Neuronal stem cell (in vitro differentiated cells): ENCODE measurements around the gene PRR5.
A peak's percentile ranks its signal among the peaks of the same experiment; 100 is the strongest.

ENCODE experiments used
- DNase-seq: peaks from one replicate; pipeline ENCODE4 v3.0.0-alpha.2; 2013; ENCODE audit warnings: low spot score
- H2AFZ ChIP-seq: one replicate; pipeline ENCODE4 v1.6.1; 2013; ENCODE audit warnings: mild to moderate bottlenecking, low read length, inconsistent platforms
- H2AK5ac ChIP-seq: 2 replicates; pipeline ENCODE4 v1.6.1; 2013; ENCODE audit warnings: low read depth, mild to moderate bottlenecking, inconsistent platforms, low read length, moderate library complexity, mixed read lengths
- H2BK120ac ChIP-seq: 2 replicates; pipeline ENCODE4 v1.6.1; 2013; ENCODE audit warnings: low read depth, mild to moderate bottlenecking, inconsistent platforms, low read length, moderate library complexity, mixed read lengths
- H2BK12ac ChIP-seq: one replicate; pipeline ENCODE4 v1.6.1; 2013; ENCODE audit warnings: low read length, inconsistent platforms
- H2BK15ac ChIP-seq: 2 replicates; pipeline ENCODE4 v1.6.1; 2013; ENCODE audit warnings: mild to moderate bottlenecking, low read length, inconsistent platforms, mixed read lengths
- H2BK5ac ChIP-seq: one replicate; pipeline ENCODE4 v1.6.1; 2013; ENCODE audit warnings: inconsistent platforms, mild to moderate bottlenecking, low read length, moderate library complexity
- H3K14ac ChIP-seq: one replicate; pipeline ENCODE4 v1.6.1; 2013; ENCODE audit warnings: low read length, inconsistent platforms
- H3K18ac ChIP-seq: 2 replicates; pipeline ENCODE4 v1.6.1; 2013; ENCODE audit warnings: low read length, inconsistent platforms
- H3K23ac ChIP-seq: 2 replicates; pipeline ENCODE4 v1.6.1; 2013; ENCODE audit warnings: low read depth, mild to moderate bottlenecking, mixed read lengths, low read length, inconsistent platforms; ENCODE audit not compliant: poor library complexity
- H3K27ac ChIP-seq: replicated peaks from 3 replicates; pipeline ENCODE4 v1.5.1; 2013; ENCODE audit warnings: low read length, inconsistent platforms
- H3K27me3 ChIP-seq, 3 experiments: 2 replicates each; pipeline ENCODE4 v1.6.1; 2013; ENCODE audit warnings: low read length in 3 of 3, mild to moderate bottlenecking in 2 of 3, inconsistent platforms in 1 of 3, low read depth in 1 of 3, mixed read lengths in 1 of 3, moderate library complexity in 1 of 3; ENCODE audit not compliant: control insufficient read depth in 3 of 3, insufficient read depth in 3 of 3
- H3K36me3 ChIP-seq, 2 donors: replicated peaks in 1 of 2; 2 replicates each; pipeline ENCODE4 v1.6.1; 2013; ENCODE audit warnings: low read length in 2 of 2; ENCODE audit not compliant: control insufficient read depth in 2 of 2, insufficient read depth in 2 of 2
- H3K4ac ChIP-seq: 2 replicates; pipeline ENCODE4 v1.6.1; 2013; ENCODE audit warnings: inconsistent platforms, mild to moderate bottlenecking, low read length, moderate library complexity
- H3K4me1 ChIP-seq, 2 donors: 1 replicate in 1 of 2; 2 replicates in 1 of 2; pipeline ENCODE4 v1.6.1; 2013; ENCODE audit warnings: low read length in 2 of 2, low read depth in 1 of 2; ENCODE audit not compliant: control insufficient read depth in 2 of 2, insufficient read depth in 1 of 2
- H3K4me2 ChIP-seq: one replicate; pipeline ENCODE4 v1.6.1; 2013; ENCODE audit warnings: mild to moderate bottlenecking, low read length, inconsistent platforms; ENCODE audit not compliant: insufficient read depth, poor library complexity, severe bottlenecking
- H3K4me3 ChIP-seq, 2 donors: 2 replicates each; pipeline ENCODE4 v1.5.1; 2013; ENCODE audit warnings: low read length in 2 of 2, mild to moderate bottlenecking in 2 of 2, inconsistent platforms in 1 of 2, moderate library complexity in 1 of 2
- H3K79me1 ChIP-seq: one replicate; pipeline ENCODE4 v1.6.1; 2013; ENCODE audit warnings: low read depth, mild to moderate bottlenecking, inconsistent platforms, low read length, moderate library complexity
- H3K9ac ChIP-seq: one replicate; pipeline ENCODE4 v1.6.1; 2013; ENCODE audit warnings: mild to moderate bottlenecking, low read depth, low read length, inconsistent platforms; ENCODE audit not compliant: poor library complexity
- H3K9me3 ChIP-seq, 2 donors: replicated peaks in 1 of 2; 2 replicates each; pipeline versions ENCODE3 to v1.6.1; 2013; ENCODE audit warnings: low read length in 2 of 2, mild to moderate bottlenecking in 2 of 2, inconsistent platforms in 1 of 2, low read depth in 1 of 2, mixed read lengths in 1 of 2, moderate library complexity in 1 of 2; ENCODE audit not compliant: control insufficient read depth in 2 of 2, insufficient read depth in 1 of 2
- H4K8ac ChIP-seq: one replicate; pipeline ENCODE4 v1.6.1; 2013; ENCODE audit warnings: low read depth, mild to moderate bottlenecking, inconsistent platforms, low read length, moderate library complexity
- H4K91ac ChIP-seq: one replicate; pipeline ENCODE4 v1.6.1; 2013; ENCODE audit warnings: low read length, low read depth, mild to moderate bottlenecking, inconsistent platforms; ENCODE audit not compliant: poor library complexity
- WGBS, 2 donors: extraction: QIAGEN DNeasy Blood & Tissue Kit; methylation state at CpG; one replicate each; pipeline ENCODE4 v1.1.7; 2013; ENCODE audit warnings: missing lambda C conversion rate in 2 of 2, mixed read lengths in 1 of 2; ENCODE audit not compliant: insufficient read length in 2 of 2, insufficient replicate concordance in 1 of 2; ENCODE audit errors: extremely low coverage in 2 of 2; 5-methylcytosine and 5-hydroxymethylcytosine counted together

Gene PRR5

DNA sequence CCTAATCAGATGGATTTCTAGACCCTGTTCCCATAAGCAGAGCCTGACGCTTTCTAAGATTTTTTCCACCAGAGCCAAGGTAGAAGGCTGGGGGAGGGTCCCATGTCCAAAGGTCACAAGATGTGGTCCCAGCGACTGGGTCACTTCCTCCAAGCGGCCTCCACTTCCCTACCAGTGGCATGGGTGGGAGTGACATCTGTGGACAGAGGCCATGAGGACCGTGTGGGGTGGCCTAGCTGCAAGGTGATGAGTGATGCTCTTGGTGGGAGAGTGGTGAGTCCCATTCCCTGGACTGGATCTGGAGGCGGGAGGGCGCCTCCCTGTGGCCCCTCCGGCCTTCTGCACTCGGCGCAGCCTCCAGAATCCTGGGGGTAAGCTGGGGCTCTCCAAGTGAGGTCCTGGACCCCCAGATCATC lies 32.4 kb upstream of the PRR5 start:
- no peak overlapping the region for H2BK5ac ChIP-seq
- peak overlapping the region; percentile 84 for H3K4me2 ChIP-seq
- no peak overlapping the region for H3K18ac ChIP-seq
- no CpG with 5 or more reads among the region's 9 CpGs for WGBS, 2 donors
- no peak overlapping the region for H3K9ac ChIP-seq
- no peak overlapping the region for H3K27ac ChIP-seq
- no peak overlapping the region for H3K23ac ChIP-seq
- no peaks in the 10 kb centered on the region for H3K36me3 ChIP-seq
- H3K27me3 ChIP-seq = peaks cover 0 to 50% (median 0%) of the 10 kb centered on the region in 3 experiments
- no peak overlapping the region for H2BK12ac ChIP-seq
- no peak overlapping the region for H2BK15ac ChIP-seq
- no peak overlapping the region for H4K8ac ChIP-seq
- no peak overlapping the region for H2BK120ac ChIP-seq
- no peak overlapping the region for H3K4ac ChIP-seq
- DNase-seq = no peak
- peak overlapping the region; percentile 4 to 82 for H3K4me3 ChIP-seq
- H2AK5ac ChIP-seq = no peak overlapping the region
- H2AFZ ChIP-seq = no peak overlapping the region
- H3K14ac ChIP-seq = no peak overlapping the region
- H3K9me3 ChIP-seq = no peaks in the 10 kb centered on the region
- H4K91ac ChIP-seq = no peak overlapping the region
- H3K79me1 ChIP-seq = no peaks in the 10 kb centered on the region
- H3K4me1 ChIP-seq = peaks cover 4 to 9% of the 10 kb centered on the region in 2 donors

DNA sequence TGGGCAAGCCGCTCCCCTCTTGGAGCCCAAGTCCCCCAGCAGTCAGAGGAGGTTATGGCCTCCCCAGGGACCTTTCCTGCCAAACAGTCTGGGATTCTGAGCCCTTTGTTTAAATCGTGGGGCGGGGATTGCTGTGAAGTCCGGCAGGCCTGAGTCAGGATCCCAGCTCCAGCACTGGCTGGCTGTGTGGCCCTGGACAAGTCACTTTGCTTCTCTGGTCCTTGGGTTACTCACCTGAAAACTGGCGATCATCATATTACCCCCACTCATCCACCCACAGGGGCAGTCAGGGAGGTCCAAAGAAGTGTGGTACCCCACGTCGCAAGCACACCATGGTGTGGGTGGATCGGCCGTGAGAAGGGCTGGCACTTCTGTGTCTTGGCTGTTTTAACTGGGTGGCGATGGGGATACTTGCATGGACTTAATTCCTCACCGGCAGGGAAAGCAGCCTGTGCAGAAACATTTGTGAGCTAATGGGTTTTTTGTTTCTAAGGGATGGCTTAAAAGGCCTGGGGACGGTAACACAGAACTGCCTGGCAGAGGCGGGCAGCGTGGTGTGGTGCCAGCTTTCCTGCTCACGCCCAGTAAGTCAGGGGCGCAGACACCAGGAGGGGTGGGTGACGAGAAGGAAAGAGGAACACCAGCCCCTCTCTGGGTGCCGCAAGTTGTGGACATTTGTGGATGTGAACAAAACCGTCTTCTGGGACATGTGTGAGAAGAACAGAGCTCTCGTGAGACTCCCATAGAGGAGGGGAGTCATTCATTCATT lies 31.6 kb upstream of the PRR5 start:
- WGBS, 2 donors = no CpG with 5 or more reads among the region's 20 CpGs

DNA sequence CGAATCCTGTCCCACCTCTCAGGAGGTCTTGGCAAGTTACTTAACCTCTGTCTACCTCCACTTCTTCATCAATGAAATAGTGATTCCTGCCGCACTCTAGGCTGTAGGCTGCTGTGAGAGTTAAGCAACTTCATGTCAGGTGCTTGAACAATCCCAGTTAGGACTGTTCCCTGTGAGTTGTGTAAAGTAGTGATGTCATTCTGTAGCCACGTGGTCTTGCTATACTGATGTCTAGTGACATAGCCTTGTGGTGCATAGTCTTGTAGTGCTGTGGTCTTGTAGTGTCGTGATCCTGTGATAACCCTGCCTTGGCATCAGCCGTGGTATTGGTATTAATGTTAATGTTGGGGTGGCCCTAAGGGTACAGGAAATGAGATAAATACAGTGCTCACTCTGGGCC lies 30.3 kb upstream of the PRR5 start:
- Histone ChIP-seq H3K36me3 (no peaks in the 10 kb centered on the region), H2BK5ac (no peak overlapping the region), H3K79me1 (no peaks in the 10 kb centered on the region), H4K8ac (no peak overlapping the region), H3K9ac (no peak overlapping the region), H3K27me3 (peaks cover 0 to 42% (median 0%) of the 10 kb centered on the region in 3 experiments), H2AK5ac (no peak overlapping the region), H2AFZ (no peak overlapping the region), H3K18ac (no peak overlapping the region), H3K4ac (no peak overlapping the region), H3K4me3 (no peak overlapping the region), H3K27ac (no peak overlapping the region), H3K4me2 (no peak overlapping the region), H4K91ac (no peak overlapping the region), H2BK12ac (no peak overlapping the region), H3K4me1 (peaks cover 4 to 10% of the 10 kb centered on the region in 2 donors), H2BK120ac (no peak overlapping the region), H2BK15ac (no peak overlapping the region), H3K23ac (no peak overlapping the region), H3K14ac (no peak overlapping the region), H3K9me3 (no peaks in the 10 kb centered on the region)
- no peak for DNase-seq
- WGBS, 2 donors = no CpG with 5 or more reads among the region's 5 CpGs

More for the DNA sequence above, 31.6 kb upstream of the PRR5 start:
- DNase-seq = no peak
- Histone ChIP-seq H3K27me3 (peaks cover 0 to 50% (median 0%) of the 10 kb centered on the region in 3 experiments), H2AFZ (no peak overlapping the region), H3K4me2 (no peak overlapping the region), H4K8ac (no peak overlapping the region), H3K4me3 (no peak overlapping the region), H2BK15ac (no peak overlapping the region), H4K91ac (no peak overlapping the region), H2BK12ac (no peak overlapping the region), H3K18ac (no peak overlapping the region), H3K4me1 (peaks cover 4 to 10% of the 10 kb centered on the region in 2 donors), H3K14ac (no peak overlapping the region), H3K36me3 (no peaks in the 10 kb centered on the region), H3K4ac (no peak overlapping the region), H3K79me1 (no peaks in the 10 kb centered on the region), H2AK5ac (peak overlapping the region; percentile 15), H3K9me3 (no peaks in the 10 kb centered on the region), H2BK5ac (no peak overlapping the region), H2BK120ac (no peak overlapping the region), H3K23ac (no peak overlapping the region), H3K27ac (no peak overlapping the region), H3K9ac (no peak overlapping the region)

DNA sequence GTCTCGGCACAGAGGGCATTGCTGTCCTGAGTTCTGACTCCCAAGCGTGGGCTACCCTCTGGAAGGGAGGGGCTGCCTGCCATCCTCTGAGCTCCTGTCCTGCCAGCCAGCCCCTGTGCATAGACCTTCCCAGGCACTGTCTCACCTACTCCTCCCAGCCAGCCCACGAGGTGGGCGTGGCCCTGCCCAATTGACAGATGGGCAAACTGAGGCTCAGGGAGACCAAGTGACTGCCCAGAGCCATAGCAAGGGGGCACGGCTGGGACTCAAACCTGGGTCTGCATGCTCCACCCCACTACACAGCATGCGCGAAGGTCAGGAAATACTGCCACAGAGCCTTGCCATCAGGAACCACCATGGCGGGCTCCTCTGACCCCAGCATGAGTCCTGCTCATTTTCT lies 29.4 kb upstream of the PRR5 start:
- H3K27ac ChIP-seq = no peak overlapping the region
- no peak overlapping the region for H4K91ac ChIP-seq
- H2BK120ac ChIP-seq = no peak overlapping the region
- H2BK5ac ChIP-seq = no peak overlapping the region
- peaks cover 0 to 36% (median 0%) of the 10 kb centered on the region in 3 experiments for H3K27me3 ChIP-seq
- no peak overlapping the region for H3K9ac ChIP-seq
- no peaks in the 10 kb centered on the region for H3K9me3 ChIP-seq
- no peak overlapping the region for H2BK12ac ChIP-seq
- H3K79me1 ChIP-seq = no peaks in the 10 kb centered on the region
- no peaks in the 10 kb centered on the region for H3K36me3 ChIP-seq
- H2AFZ ChIP-seq = no peak overlapping the region
- no peak overlapping the region for H3K4ac ChIP-seq
- peak overlapping the region; percentile 30 for H2AK5ac ChIP-seq
- no peak overlapping the region for H2BK15ac ChIP-seq
- no peak overlapping the region for H3K23ac ChIP-seq
- no peak for DNase-seq
- no peak overlapping the region for H3K14ac ChIP-seq
- H3K4me3 ChIP-seq = no peak overlapping the region
- H3K4me1 ChIP-seq = peaks cover 7 to 13% of the 10 kb centered on the region in 2 donors
- WGBS, 2 donors = no CpG with 5 or more reads among the region's 8 CpGs
- H3K18ac ChIP-seq = peak overlapping the region; percentile 52
- H3K4me2 ChIP-seq = no peak overlapping the region
- no peak overlapping the region for H4K8ac ChIP-seq
